ELF-1 (cell line): ENCODE data around the gene HDAC9.

Source experiments
- DNase-seq: peaks from one replicate; pipeline ENCODE4 v3.0.0-alpha.2; 2016; ENCODE audit warnings: low read depth, low spot score

Gene HDAC9

GRCh38 chr7:18555120-18555519, 59.6 kb downstream of the HDAC9 start:
- no peak for DNase-seq

- DNase-seq: no peak
Observed at GRCh38 chr7:18555968-18556367, 60.4 kb downstream of the HDAC9 start.

GRCh38 chr7:18558503-18558902, 63.0 kb downstream of the HDAC9 start:
- no peak for DNase-seq

- no peak for DNase-seq
Observed at GRCh38 chr7:18558910-18559309, 63.4 kb downstream of the HDAC9 start.

- no peak for DNase-seq
Observed at GRCh38 chr7:18559756-18560155, 64.2 kb downstream of the HDAC9 start.

GRCh38 chr7:18564779-18565178, 69.2 kb downstream of the HDAC9 start:
- no peak for DNase-seq

- no peak for DNase-seq
Observed at GRCh38 chr7:18565337-18565736, 69.8 kb downstream of the HDAC9 start.

- DNase-seq: no peak
Observed at GRCh38 chr7:18566205-18566604, 70.7 kb downstream of the HDAC9 start.

GRCh38 chr7:18566829-18567228, 71.3 kb downstream of the HDAC9 start:
- DNase-seq: no peak

GRCh38 chr7:18570441-18570840, 74.9 kb downstream of the HDAC9 start:
- DNase-seq: no peak

- DNase-seq: no peak
Observed at GRCh38 chr7:18570890-18571478, 75.4 kb downstream of the HDAC9 start.

- DNase-seq: no peak
Observed at GRCh38 chr7:18572154-18572553, 76.6 kb downstream of the HDAC9 start.

- no peak for DNase-seq
Observed at GRCh38 chr7:18572885-18573284, 77.3 kb downstream of the HDAC9 start.

- DNase-seq: no peak
Observed at GRCh38 chr7:18573410-18574234, 78.1 kb downstream of the HDAC9 start.

- DNase-seq: no peak
Observed at GRCh38 chr7:18574235-18574540, 78.6 kb downstream of the HDAC9 start.

GRCh38 chr7:18574676-18575075, 79.1 kb downstream of the HDAC9 start:
- DNase-seq: no peak

- DNase-seq: no peak
Observed at GRCh38 chr7:18575622-18576572, 80.3 kb downstream of the HDAC9 start.

GRCh38 chr7:18577096-18577771, 81.7 kb downstream of the HDAC9 start:
- DNase-seq: no peak

- no peak for DNase-seq
Observed at GRCh38 chr7:18579698-18580097, 84.1 kb downstream of the HDAC9 start.

- no peak for DNase-seq
Observed at GRCh38 chr7:18580950-18581349, 85.4 kb downstream of the HDAC9 start.

GRCh38 chr7:18583305-18583704, 87.8 kb downstream of the HDAC9 start:
- DNase-seq: peak; percentile 48

GRCh38 chr7:18590241-18590640, 94.7 kb downstream of the HDAC9 start:
- no peak for DNase-seq
